ENCODE data around the gene PMIS2. TPM values are rescaled to one million over a fixed set of nuclear protein-coding genes. Genes with fewer than 3 reads are reported as not detected.

The PMIS2 gene
- total RNA-seq, 4 donors from 2014 or later: not detected

DNA sequence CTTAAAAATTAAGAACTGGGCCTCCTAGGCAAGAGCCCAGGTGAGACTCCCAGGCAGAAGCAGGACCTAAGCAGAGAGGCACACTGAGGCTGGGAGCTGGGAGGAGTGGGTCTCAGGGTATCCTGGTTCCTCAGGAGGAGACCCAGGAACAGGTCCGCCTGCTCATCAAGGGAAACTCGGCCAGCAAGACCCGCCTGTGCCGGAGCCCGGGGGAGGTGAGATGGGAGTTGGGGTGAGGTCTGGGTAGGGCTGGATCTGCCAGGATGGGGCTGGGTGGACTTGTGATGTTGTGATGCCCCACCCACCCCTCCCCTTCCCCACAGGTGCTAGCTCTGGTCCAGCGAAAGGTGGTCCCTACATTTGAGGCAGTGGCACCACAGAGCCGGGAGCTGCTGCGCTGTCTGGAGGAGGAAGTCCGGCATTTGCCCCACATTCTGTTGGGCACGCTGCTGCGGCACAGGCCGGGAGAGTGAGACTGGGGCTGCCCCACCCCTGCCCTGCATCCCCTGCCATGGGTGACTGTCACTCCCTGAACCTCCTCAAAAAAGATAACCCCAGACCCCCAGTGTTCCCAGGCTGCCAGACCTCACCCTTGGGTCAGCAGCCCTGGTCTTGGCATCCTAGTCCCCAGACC, 33.4 kb downstream of the PMIS2 start:
- Histone ChIP-seq H3K36me3 (peaks cover 63% of the 10 kb centered on the region), H3K27ac (no peak overlapping the region), H3K27me3 (no peaks in the 10 kb centered on the region), H3K4me1 (no peaks in the 10 kb centered on the region), H3K4me3 (no peak overlapping the region), H3K9me3 (no peaks in the 10 kb centered on the region)
- DNase-seq (ENCODE audit: low spot score in 2 of 2): no peak
- 95% methylated on average over 10 of the region's 12 CpGs for WGBS
- TF ChIP-seq POLR2AphosphoS5 (IDR thresholded peaks at IDR 0.05): no peak
- TF ChIP-seq EP300 (IDR thresholded peaks at IDR 0.05): no peak
- TF ChIP-seq POLR2A (IDR thresholded peaks at IDR 0.05): no peak
- TF ChIP-seq, protein P1, sequence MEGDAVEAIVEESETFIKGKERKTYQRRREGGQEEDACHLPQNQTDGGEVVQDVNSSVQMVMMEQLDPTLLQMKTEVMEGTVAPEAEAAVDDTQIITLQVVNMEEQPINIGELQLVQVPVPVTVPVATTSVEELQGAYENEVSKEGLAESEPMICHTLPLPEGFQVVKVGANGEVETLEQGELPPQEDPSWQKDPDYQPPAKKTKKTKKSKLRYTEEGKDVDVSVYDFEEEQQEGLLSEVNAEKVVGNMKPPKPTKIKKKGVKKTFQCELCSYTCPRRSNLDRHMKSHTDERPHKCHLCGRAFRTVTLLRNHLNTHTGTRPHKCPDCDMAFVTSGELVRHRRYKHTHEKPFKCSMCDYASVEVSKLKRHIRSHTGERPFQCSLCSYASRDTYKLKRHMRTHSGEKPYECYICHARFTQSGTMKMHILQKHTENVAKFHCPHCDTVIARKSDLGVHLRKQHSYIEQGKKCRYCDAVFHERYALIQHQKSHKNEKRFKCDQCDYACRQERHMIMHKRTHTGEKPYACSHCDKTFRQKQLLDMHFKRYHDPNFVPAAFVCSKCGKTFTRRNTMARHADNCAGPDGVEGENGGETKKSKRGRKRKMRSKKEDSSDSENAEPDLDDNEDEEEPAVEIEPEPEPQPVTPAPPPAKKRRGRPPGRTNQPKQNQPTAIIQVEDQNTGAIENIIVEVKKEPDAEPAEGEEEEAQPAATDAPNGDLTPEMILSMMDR (IDR thresholded peaks at IDR 0.05): no peak

DNA sequence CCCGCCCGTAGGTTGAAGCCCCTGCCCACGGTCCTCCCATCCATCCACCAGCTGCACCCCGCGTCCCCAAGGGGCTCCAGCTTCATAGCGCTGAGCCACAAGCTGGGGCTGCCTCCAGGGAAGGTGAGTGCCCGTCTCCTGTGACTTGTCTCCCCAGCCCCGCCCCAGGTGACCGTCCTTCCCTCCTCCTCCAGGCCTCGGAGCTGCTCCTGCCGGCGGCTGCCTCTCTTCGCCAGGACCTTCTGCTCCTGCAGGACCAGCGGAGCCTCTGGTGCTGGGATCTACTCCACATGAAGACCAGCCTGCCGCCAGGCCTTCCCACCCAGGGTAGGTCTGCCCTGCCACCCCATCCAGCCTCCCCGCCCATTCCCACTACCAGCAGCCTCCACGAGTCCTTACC, 34.0 kb downstream of the PMIS2 start:
- peaks cover 61% of the 10 kb centered on the region for H3K36me3 ChIP-seq
- no peaks in the 10 kb centered on the region for H3K27me3 ChIP-seq
- WGBS: 94% methylated on average over 17 of the region's 17 CpGs

DNA sequence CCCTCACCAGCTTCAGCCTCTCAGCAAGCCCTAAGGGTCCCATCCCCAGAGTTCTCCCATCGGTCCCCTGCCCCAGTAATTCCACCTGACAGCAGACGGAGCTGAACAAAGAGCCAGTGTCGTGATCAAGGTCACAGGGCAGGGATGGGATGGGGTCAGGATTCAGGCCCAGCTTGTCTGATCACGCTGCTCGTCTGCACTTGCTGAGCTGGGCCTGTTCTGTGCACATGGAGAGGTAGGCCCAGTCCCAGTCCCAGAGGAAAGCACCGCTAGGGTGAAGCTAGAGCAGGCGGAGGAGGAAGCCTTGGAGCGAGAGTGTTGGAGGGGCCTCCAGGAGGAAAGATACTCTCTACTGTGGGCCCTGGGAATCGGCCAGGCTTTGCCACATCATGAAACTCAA, 35.7 kb downstream of the PMIS2 start:
- TF ChIP-seq POLR2A (IDR thresholded peaks at IDR 0.05) (no peak), EP300 (IDR thresholded peaks at IDR 0.05) (no peak), POLR2AphosphoS5 (IDR thresholded peaks at IDR 0.05) (no peak)
- TF ChIP-seq, protein P1 (IDR thresholded peaks at IDR 0.05): no peak
- 92% methylated on average over 9 of the region's 9 CpGs for WGBS

More for the DNA sequence above, 34.0 kb downstream of the PMIS2 start:
- no peak for DNase-seq (ENCODE audit: low spot score in 2 of 2)
- Histone ChIP-seq H3K4me3 (no peak overlapping the region), H3K4me1 (no peaks in the 10 kb centered on the region), H3K27ac (no peak overlapping the region), H3K9me3 (no peaks in the 10 kb centered on the region)
- no peak for TF ChIP-seq POLR2AphosphoS5 (IDR thresholded peaks at IDR 0.05)
- no peak for TF ChIP-seq POLR2A (IDR thresholded peaks at IDR 0.05)
- no peak for TF ChIP-seq EP300 (IDR thresholded peaks at IDR 0.05)
- TF ChIP-seq, protein P1 (IDR thresholded peaks at IDR 0.05): no peak

DNA sequence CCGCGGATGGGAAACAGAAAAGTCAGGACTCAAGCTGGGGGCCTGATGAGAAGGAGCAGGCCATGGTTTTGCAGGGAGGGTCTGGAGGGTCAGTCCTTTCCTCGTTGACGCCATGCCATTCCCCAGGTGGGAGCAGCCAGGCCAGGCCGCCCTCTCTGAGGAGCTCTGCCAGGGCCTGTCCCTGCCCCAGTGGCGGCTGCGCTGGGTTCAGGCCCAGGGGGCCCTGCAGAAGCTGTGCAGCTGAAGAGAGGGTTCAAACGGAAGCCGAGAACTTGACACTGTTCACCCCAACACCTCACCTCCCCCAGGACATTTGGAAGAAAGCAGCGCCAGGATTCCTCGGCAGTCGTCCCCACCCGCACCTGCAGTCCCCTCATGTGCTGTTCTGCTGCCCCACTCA, 36.8 kb downstream of the PMIS2 start:
- Histone ChIP-seq H3K4me1 (no peaks in the 10 kb centered on the region), H3K4me3 (no peak overlapping the region), H3K27me3 (no peaks in the 10 kb centered on the region), H3K9me3 (no peaks in the 10 kb centered on the region), H3K27ac (no peak overlapping the region), H3K36me3 (peaks cover 35% of the 10 kb centered on the region)
- DNase-seq (ENCODE audit: low spot score in 2 of 2): no peak
- TF ChIP-seq EP300 (IDR thresholded peaks at IDR 0.05): no peak
- TF ChIP-seq POLR2AphosphoS5 (IDR thresholded peaks at IDR 0.05): no peak
- WGBS: 93% methylated on average over 13 of the region's 13 CpGs

More for the DNA sequence above, 35.7 kb downstream of the PMIS2 start:
- H3K27ac ChIP-seq: no peak overlapping the region
- H3K4me3 ChIP-seq: no peak overlapping the region
- DNase-seq (ENCODE audit: low spot score in 2 of 2): no peak
- no peaks in the 10 kb centered on the region for H3K27me3 ChIP-seq
- no peaks in the 10 kb centered on the region for H3K9me3 ChIP-seq
- peaks cover 44% of the 10 kb centered on the region for H3K36me3 ChIP-seq
- no peaks in the 10 kb centered on the region for H3K4me1 ChIP-seq

DNA sequence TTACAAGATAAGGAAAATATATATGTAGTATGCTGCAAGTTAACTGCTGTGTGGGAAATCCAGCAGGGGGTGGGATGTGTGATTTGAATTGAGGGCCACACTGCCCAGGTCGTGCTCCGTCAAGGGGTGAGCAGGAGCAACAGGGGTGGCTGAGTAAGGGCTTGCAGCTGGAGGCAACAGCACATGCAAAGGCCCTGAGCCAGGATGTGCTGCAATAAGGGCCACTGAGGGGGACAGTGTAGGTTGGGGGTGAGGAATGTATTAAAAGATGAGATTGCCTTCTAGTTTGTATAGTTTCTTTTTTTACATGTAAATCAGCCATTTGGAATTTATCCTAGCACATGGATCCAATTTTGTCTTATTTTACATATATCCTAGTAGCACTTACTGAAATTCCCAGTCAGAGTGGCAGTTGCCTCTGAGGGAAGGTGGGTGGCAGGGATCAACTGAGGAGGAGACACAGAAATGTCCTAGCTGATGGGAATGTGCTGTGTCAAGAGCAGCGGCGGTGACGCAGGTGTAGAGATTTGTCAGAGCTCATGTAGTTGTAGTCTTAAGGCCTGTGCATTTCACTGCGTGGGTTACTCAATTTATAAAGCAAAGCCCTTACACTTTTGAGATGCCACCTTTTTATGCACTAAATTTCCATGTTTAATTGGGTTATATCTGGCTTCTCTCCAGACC, 37.5 kb downstream of the PMIS2 start:
- Histone ChIP-seq H3K4me1 (peaks cover 6% of the 10 kb centered on the region), H3K9me3 (no peaks in the 10 kb centered on the region), H3K27ac (no peak overlapping the region), H3K4me3 (no peak overlapping the region), H3K36me3 (peaks cover 28% of the 10 kb centered on the region), H3K27me3 (no peaks in the 10 kb centered on the region)
- no peak for DNase-seq (ENCODE audit: low spot score in 2 of 2)
- 89% methylated on average over 6 of the region's 6 CpGs for WGBS
- TF ChIP-seq POLR2A (IDR thresholded peaks at IDR 0.05) (no peak), POLR2AphosphoS5 (IDR thresholded peaks at IDR 0.05) (no peak), EP300 (IDR thresholded peaks at IDR 0.05) (no peak)
- TF ChIP-seq, protein P1 (IDR thresholded peaks at IDR 0.05): no peak

Data from suprapubic skin (tissue), 4 donors.